Measurements from ENCODE around the gene MRPS30.
"Not testable (repeated sequence)": the region's sequence is repeated elsewhere in the genome, so short reads cannot be mapped to it uniquely, and the experiment has no call there.

The MRPS30 gene

DNA sequence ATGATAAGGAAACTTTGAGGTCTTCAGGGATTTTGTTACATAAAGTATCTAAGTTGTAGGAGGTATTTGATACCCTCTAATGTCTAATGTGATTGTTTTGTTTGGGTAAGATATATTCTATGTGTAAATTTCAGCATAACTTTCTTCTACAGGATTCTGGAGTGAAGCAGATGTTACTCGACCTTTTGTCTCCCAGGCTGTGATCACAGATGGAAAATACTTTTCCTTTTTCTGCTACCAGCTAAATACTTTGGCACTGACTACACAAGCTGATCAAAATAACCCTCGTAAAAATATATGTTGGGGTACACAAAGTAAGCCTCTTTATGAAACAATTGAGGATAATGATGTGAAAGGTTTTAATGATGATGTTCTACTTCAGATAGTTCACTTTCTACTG is 6.0 kb downstream of the MRPS30 start:
- in situ Hi-C loops (cut with MboI; ENCODE audit: low sequenced_read_pairs): no loop called here

DNA sequence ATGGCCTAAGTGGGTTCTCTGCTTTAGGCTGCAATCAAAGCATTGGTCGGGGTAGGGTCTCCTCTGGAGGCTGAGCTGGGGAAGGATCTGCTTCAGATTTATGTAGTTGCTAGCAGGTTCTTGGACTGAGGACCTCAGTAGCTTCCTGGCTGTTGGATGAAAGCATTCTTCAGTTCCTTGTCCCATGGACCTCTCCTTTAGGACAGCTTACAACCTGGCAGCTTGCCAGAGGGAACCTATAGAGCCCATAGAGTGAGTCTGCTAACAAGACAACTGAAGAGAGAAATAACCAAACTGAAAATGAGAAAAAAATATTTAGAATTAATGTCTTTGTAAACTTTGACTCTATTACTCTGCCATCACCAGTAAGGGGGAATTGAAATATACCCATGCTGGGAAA is 12.4 kb downstream of the MRPS30 start:
- in situ Hi-C loops (cut with MboI; ENCODE audit: low sequenced_read_pairs): no loop called here

DNA sequence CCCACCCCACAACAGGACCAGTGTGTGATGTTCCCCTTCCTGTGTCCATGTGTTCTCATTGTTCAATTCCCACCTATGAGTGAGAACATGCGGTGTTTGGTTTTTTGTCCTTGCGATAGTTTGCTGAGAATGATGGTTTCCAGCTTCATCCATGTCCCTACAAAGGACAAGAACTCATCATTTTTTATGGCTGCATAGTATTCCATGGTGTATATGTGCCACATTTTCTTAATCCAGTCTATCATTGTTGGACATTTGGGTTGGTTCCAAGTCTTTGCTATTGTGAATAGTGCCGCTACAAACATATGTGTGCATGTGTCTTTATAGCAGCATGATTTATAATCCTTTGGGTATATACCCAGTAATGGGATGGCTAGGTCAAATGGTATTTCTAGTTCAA is 15.9 kb downstream of the MRPS30 start:
- in situ Hi-C loops (cut with MboI; ENCODE audit: low sequenced_read_pairs): not testable (repeated sequence)

DNA sequence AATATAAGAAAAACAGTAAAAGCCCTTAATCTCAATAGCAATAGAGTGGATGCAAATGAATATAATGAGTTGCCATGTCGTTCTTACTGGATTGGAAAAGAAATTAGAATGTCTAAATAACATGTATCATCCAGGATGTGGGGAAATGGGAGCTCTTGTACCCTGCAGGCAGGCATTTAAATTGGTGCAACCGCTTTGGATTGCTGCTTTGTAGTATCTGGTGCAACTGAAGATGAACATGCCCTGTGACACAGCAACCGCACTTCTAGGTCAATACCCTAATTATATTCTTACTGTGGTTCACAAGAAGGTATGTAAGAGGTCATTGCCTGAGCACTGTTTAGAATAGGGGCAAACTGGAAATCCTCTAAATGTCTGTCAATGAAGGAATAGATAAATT is 18.9 kb downstream of the MRPS30 start:
- in situ Hi-C loops (cut with MboI; ENCODE audit: low sequenced_read_pairs): no loop called here

DNA sequence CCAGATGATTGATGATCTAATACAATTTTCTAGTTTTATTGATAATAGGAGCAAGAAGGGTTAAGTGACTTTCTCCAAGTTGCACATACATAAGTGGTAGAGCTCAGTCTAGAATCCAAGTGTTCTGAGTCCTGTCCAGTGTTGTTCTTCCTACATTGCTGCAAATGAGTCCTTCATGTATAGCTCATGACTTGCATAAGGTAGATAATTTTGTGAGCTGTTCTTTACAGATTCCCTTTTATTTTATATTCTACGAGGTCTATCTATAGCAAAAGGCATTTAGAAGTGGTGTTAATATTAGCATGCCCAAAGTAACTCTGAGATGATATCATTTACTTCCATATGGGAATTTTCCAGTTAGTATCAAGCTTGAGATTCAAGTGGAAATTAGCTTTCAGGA is 20.0 kb downstream of the MRPS30 start:
- in situ Hi-C loops (cut with MboI; ENCODE audit: low sequenced_read_pairs): no loop called here

DNA sequence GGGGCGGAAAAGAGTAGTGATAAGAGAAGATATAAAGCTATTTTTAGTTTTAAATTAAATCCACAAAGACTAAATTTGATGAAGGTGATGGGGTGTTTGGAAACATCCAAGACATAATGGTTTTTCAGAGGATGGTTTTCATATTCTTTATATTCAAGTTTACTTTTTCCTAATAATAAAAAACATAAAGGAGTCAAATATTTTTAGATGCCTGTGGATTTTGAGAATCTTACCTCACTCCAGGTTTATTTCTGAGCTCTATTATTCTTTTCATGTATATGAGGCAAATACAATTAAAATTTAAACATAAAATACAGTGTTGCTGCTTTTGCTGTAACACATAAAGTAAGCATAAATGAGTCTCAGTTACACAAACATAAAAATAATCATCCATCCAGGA is 22.2 kb downstream of the MRPS30 start:
- in situ Hi-C loops (cut with MboI; ENCODE audit: low sequenced_read_pairs): no loop called here

DNA sequence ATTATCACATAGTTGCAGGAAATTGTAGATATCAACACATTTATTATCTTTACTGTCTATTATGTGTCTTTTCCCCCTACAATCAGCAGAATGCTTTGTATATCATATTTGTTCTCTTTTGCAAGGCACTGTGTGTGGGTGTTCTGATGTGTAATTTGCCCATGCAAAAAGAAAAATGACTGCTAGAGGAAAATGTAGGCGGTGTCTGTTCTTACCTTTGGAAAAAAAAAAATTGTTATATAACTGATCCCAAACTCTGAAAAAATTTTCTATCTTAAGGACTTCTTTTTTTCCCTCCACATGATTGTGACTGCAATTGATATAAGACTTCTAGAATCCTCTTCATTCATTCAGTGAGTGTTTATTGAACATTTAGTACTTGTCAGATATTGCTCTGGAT is 24.5 kb downstream of the MRPS30 start:
- in situ Hi-C loops (cut with MboI; ENCODE audit: low sequenced_read_pairs): no loop called here

DNA sequence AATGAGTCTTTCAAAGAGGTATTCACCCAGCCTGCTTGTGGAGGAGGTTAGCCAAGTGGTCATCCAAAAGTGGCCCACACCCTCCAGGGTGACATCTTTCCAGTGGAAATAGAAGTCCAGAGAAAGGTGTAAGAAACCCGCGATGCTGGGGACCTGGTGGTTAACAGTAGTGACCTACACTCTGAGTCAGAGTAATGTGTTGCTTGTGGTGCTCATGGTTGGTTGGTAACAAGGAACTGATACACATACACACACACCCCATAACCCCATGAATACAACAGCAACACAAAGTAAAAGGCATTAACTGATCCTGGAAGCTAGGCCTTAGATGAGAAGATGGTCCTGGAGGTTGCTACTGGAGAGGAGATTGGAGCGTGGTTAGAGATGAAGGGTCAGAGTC is 26.9 kb downstream of the MRPS30 start:
- in situ Hi-C loops (cut with MboI; ENCODE audit: low sequenced_read_pairs): no loop called here

DNA sequence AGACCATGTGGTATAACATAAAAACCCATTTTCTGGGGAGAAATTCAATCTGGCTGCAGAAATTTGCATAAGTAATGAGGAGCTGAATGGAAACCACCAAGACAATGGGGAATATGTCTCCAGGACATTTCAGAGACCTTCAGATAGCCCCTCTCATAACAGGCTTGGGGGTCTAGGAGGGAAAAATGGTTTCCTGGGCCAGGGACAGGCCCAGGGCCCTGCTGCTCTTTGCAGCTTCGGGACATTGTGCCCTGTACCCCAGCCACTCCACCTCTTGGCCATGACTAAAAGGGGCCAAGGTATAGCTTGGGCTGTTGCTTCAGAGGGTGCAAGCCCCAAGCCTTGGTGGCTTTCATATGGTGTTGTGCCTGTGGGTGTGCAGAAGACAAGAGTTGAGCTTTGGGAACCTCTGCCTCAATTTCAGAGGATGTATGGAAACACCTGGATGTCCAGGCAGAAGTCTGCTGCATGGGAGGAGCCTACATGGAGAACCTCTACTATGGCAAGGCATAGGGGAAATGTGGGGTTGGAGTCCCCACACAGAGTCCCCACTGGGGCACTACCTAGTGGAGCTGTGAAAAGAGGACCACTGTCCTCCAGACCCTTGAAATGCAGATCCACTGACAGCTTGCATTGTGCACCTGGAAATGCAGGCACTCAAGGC is 30.4 kb downstream of the MRPS30 start:
- in situ Hi-C loops (cut with MboI; ENCODE audit: low sequenced_read_pairs): no loop called here

DNA sequence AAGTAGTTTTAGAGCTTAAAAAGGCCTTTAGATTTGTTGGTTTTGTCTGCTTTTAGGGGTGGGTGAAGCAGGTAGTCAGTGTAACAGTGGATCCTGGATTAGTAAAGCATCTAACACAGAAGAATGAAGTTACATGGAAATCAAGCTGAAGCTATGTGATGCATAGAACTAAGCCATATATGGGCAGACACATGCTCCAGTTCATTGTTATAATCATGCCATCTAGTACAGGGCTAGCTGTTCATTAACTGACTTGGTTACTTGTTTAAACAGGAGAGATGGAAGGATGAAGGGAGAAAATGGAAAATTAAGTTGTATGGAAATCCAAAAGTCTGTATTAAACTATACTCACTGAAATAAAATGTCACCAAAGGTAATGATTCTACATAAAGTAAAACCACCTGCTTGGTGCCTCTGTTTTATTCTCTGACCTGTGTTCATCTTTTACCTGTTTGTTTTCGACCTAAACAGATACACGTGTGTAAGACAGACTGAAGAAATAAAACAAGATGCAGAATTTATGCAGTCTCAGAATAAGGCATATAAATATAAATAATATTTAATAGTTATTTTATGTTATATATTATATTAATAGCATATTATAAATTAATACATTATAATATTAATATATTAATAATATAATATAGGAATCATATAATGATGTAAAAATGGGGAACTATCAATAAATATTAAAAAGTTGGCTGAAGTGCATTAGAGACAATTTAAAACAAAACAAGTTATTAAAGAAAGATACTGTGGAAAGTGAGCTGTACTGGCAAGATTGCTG is 33.9 kb downstream of the MRPS30 start:
- in situ Hi-C loops (cut with MboI; ENCODE audit: low sequenced_read_pairs): no loop called here

DNA sequence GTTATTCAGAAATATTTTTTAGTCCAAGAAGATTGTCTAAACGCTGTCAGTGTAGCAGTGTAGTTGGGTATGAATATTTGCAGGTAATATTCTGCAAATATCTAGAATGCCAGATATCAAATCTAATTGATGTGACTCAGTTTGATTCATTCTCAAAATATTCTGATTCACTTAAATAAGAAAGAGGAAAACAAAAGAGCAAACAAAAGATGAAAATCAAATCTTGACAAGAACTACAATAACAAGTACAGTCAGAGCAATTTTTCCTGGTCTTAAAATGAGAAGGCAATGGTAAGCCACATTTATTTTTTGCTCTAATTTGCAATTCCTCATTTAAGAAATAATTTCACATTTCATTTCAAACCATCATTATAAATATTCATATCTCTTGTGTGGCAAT is 36.0 kb downstream of the MRPS30 start:
- in situ Hi-C loops (cut with MboI; ENCODE audit: low sequenced_read_pairs): no loop called here

DNA sequence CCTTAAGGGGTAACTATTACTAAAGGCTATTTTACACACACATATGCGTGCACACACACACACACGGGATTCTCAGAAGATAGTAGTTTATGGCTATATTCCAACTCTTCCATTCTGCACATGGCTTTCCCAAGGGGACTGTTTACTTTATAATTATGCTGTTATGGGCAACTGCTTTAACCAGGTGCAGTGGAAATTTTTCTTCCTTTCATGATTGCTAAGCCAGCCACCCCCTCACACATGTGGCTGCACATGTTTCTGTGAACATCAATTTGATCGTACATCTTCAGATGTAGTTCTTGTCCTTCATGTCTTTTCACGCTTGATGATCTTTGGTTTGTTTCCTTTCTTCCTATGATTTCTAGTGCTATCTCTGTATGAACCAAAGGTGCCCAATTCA is 37.0 kb downstream of the MRPS30 start:
- in situ Hi-C loops (cut with MboI; ENCODE audit: low sequenced_read_pairs): no loop called here

DNA sequence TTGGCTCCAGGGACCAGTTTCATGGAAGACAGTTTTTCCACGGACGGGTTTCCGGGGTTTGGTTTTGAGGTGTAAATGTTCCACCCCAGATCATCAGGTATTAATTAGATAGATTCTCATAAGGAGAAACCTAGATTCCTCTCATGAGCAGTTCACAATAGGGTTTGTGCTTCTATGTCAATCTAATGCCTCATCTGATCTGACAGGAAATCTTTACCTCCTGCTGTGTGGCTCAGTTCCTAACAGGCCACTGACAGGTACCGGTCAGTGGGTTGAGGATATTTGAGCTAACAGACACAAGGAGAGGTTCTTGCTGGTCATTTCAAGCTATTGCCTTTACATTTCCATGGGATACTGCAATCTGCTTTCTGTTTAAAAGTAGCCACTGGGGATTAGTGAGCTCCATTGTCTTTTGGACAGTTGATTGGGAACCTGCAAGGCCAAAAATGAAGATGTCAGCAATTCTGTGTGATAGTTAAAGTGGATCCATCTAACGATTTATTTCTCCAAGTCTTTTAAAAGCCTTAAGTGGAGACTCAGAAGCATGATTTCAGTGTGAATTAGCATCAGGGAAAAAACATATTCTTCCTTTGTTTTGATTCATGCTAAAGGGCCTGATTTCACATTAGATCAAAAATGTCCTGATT is 38.6 kb downstream of the MRPS30 start:
- in situ Hi-C loops (cut with MboI; ENCODE audit: low sequenced_read_pairs): no loop called here

DNA sequence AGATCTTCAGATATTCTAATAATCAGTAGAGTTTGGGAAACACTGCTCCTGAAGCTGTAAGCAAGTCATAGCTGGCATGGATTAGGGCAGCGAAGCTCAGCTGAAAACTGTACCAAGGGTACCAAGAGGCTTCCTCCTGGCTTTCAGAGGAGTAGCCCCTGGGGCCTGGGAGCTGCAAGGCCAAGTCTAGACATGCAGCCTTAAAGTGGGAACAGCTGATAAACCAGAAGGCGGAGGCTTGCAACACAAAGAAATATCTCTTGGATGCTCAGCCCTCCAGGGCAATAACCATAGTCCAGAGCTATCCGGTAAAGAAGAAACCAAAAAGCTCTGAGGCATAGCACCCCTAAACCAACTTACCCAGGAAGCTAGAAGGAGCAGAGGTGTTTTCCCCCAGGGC is 51.5 kb downstream of the MRPS30 start:
- in situ Hi-C loops (cut with MboI; ENCODE audit: low sequenced_read_pairs): no loop called here

DNA sequence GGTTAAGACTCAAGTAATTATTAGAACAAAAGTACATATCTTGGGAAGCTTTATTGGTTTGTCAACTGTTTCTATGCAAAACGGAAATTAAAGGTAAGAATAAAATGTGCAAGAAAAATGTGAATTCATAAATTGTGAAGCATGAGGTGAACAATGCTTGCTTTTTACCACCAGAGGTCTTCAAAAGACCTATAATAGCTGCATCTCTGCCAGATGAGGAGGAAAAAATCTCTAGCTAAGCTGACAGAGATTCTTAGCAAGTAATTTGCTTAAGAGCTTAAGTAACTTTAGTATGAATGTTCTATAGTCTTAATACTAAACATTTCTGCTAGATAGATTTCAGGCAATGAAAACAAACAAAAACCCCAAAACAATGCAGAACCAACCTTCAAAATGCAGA is 54.1 kb downstream of the MRPS30 start:
- in situ Hi-C loops (cut with MboI; ENCODE audit: low sequenced_read_pairs): no loop called here
